Stimulated activated CD8-positive, alpha-beta memory T cell treated with anti-CD3 and anti-CD28 coated beads, Interleukin-2, amount 100 ng/mL, for 1 hour (primary cell): Measurements from ENCODE around the gene ACO2.

ENCODE experiments used
- DNase-seq, 2 donors: peaks; one replicate each; pipeline ENCODE4 v3.0.0-alpha.2; 2020; ENCODE audit warnings: low read depth in 2 of 2

The ACO2 gene

DNA sequence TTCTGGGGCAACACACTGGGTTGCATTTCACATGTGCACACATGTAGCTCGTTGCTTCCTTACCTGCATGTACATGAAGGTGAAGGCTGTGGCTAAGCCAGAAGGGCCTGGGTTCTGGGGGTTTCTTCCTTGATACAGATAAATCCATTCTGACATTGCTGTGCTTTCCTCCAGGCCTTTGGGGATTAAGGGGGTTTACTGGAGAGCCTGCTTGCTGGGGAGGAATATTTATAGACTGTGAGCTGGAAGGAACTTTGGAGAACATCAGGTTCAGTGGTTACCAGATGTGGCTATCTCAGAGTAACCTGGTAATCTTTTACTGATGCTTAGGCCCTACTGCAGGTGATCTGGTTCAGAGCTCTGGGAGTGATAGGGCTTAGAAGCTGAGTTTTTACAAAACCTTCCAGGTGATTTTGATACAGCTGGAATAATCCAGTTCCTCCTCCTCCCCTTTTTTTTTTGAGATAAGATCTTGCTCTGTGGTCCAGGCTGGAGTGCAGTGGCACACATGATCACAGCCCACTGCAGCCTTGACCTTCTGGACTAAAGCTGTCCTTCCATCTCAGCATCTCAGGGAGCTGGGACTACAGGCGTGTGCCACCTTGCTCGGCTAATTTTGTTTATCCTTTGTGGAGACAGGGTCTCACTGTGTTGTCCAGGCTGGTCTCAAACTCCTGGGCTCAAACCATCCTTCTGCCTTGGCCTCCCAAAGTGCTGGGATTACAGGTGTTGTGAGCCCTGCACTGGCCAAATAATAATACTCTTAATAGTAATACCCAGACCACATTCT is 19.9 kb downstream of the ACO2 start:
- DNase-seq, result no peak

DNA sequence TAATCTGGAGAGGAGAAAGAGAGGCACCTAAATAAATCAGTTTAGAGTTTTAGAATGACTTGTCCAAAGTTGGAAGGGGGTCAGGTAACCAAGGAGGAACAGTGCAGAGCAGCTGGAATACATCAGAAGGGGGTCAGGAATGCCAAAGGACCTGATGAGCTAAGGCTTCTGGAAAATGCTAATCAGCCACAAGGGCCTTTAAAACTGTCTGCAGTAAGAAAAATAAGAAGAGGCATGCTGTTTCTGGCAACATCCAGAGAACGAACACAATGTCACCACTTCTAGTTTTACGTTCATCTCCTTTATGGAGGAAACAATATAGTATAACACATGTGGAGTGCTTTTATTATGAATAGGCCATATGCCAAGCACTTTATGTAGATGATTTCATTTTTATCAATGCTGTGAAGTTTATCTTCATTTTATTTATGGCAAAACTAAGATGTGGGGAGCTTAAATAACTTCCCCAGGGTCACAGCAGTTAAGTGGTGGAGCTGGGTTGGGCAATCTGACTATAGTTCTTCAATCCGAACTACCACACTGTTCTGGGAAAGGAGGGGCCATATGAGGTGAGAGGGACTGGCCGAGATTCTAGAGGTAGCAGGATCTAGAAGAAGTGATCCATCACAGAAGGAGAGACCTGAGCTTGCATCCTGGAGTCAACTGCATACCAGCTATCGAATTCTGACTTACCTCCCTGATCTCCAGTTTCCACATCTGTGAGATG is 22.6 kb downstream of the ACO2 start:
- DNase-seq, result no peak

DNA sequence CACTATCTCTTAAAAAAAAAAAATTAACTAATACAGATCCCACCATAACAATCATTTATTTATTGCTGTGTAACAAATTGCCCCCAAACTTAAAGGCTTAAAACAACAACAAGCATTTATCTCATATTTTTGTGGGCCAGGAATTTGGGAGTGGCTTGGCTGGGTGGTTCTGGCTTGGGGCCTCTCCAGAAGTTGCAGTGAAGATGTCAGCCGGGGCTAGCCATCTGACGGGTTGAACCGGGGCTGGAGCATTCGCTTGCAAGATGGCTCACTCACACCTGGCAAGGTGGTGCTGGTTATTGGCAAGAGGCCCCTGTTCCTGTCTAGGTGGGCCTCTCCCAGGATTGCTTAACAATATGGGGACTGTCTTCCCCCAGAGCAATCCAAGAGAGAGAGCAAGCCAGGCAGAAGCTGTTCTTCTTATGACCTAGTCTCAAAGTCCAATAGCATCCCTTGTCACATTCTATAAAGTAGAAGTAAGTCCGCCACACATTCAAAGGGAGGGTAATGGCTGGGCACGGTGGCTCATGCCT is 29.5 kb downstream of the ACO2 start:
- DNase-seq, result no peak

DNA sequence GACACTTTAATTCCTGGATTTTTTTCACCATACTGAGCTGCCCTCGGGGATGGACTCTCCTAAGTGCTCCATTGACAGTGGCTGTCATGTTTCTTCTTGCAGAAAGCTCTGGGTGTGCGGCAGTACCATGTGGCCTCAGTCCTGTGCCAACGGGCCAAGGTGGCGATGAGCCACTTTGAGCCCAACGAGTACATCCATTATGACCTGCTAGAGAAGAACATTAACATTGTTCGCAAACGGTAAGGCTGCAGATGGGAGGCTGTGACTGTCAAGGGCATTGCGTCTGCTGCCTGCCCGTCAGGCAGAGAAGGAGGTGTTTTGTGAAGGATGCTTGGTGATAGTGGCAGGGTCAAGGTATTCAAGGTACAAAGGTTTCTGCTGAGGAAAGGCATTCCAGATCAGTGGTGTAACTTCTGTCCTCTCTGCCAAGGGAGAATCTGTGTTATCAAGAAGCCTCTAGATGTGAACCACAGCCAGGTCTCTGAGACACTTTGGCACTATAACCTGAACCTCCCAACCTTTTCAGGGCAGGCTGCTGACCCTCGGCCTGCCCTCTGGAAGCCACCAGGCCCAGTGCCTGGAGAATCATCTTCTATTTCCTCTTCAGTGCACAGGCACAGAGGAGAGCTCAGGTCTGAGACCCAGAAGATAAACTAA is 30.8 kb downstream of the ACO2 start:
- no peak for DNase-seq

DNA sequence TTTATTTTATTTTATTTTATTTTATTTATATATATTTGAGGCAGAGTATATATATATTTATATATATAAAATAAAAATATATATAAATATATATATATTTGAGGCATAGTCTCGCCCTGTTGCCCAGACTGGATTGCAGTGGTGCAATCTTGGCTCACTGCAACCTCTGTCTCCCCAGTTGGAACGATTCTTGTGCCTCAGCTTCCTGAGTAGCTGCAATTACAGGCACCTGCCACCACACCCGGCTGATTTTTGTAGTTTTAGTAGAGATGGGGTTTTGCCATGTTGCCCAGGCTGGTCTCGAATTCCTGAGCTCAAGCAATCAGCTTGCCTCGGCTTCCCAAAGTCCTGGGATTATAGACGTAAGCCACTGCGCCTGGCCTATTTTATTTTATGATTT is 31.4 kb downstream of the ACO2 start:
- DNase-seq, result no peak

DNA sequence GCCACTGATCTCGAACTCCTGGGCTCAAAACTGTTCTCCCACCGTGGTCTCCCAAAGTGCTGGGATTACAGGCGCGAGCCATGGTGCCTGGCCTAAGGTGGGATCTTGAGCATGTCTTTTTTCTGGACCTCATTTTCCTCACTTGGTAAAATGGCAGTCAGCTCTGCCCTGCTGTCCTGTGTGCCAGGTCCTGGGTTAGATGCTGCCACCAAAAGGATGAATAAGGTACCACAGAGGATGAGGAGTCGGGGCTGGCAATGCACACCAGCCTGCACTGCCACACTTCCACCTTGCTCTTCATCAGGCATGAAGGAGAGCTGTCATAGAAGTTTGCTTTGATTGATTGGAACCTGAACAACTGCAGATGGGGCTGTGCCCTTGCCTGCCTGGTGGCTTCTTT is 32.3 kb downstream of the ACO2 start:
- DNase-seq, result no peak

DNA sequence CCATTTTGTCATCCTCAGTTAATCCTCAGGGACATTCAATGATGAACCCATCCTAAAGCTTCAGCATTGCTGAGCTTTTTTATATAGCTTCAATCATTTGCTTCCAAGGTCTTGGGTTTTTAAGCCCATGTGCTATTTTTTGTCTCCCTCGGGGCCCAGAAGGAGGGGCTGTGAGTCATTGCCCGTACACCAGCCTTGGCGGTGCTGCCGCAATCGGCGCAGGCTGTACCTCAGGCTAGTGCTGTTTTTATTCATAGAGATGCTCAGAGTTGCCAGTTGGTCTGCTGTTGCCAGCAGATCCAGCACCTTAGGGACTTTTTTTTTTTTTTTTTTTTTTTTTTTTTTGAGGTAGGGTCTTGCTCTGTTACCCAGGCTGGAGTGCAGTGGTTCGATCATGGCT is 35.5 kb downstream of the ACO2 start:
- no peak for DNase-seq

DNA sequence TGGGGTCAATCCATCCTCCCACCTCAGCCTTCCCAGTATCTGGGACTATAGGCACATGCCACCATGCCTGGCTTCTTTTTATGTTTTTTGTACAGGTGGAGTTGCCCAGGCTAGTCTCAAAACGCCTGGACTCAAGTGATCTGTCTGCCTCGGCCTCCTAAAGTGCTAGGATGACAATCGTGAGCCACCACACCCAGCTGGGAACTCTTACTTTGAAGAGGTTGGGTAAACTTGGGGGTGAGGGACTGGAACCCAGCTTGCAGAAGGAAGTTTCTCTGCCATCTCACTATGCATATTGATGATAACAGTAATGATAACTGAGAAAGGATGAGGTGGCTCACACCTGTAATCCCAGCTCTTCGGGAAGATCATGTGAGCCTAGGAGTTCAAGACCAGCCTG is 35.9 kb downstream of the ACO2 start:
- no peak for DNase-seq

DNA sequence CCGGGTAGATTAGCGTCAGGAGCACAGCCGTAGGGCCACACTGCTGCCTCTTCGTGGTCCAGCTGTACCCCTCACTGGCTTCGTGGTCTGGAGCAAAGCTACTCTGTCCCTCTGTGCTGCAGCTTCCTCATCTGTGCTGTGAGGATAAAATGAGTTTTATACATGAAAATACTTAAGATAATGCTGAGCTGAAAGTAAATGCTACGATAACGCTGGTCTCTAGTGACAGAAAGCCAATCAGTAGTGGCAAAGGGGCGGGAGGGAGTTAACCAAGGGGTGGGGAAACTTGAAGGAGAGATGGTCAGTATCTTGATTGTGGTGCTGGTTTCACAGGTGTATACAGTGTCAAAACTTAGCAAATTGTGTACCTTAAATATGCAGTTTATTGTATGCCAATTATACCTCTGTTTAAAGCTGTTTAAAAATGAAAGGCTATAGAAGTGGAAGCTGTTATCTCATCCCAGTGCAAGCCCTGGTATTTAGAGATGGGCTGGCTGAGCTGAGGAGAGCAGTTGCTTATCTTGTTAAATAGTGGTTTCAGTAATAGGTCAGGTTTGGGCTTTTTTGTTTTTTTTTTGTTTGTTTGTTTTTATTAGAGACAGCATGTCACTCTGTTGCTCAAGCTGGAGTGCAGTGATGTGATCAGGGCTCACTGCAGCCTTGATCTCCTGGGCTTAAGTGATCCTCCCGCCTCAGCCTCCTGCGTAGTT is 36.7 kb downstream of the ACO2 start:
- no peak for DNase-seq

DNA sequence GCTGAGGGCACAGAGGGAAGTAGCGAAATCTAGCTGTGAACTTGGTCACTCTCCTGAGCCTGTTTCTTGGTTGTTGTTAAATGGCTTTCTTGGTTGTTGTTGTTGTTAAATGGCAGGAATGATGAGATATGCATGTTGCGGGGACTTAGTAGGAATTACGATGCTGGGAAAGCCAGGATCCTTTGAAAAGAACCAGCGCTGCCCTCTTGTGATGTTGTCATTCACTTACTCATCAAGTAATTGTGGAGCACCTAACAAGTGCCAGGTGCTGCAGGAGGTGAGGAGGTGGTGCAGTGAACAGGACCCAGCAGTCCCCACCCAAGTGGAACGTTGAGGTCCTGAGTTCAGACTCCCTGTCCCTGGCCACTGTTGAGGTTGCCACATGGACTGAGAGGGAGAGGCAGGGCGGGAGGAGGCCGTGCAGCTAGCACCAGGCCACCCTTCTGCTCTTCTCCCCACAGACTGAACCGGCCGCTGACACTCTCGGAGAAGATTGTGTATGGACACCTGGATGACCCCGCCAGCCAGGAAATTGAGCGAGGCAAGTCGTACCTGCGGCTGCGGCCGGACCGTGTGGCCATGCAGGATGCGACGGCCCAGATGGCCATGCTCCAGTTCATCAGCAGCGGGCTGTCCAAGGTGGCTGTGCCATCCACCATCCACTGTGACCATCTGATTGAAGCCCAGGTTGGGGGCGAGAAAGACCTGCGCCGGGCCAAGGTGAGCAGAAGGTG is 38.6 kb downstream of the ACO2 start:
- DNase-seq, result no peak

DNA sequence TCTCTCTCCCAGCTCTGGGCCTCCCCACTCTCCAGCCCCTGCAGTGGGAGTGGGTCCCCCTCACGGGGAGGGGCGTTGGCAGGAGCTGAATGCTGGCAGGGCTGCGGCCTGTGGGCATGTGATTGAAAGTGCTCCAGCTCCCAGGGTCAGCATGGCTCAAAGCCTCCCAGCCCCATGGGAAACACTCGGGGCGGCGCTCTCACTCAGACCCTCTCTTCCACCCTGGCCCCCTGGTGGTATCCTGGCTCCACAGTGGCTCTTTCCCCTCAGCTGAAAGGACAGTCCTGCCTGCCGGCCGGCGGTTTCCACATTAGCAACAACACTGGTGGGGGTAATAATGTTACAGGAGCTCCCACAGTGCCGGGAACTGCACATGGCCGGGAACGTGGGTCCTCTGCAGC is 39.9 kb downstream of the ACO2 start:
- no peak for DNase-seq

DNA sequence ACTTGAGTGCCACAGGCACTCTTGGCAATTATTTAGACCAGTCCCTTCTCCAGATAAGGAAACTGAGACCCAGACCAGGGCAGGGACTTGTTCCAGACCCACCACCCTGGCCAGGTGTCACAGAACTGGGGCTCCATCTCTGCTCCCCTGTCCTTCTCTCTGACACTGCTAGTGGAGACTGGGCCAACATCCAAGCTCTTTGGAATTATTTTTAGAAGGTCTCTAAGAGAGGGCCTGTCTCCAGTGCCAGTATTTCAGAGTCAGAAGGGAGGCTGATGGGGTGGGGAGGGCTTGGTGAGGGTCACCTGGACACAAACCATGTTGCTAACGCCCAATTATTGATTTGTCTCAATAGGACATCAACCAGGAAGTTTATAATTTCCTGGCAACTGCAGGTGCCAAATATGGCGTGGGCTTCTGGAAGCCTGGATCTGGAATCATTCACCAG is 42.6 kb downstream of the ACO2 start:
- no peak for DNase-seq

DNA sequence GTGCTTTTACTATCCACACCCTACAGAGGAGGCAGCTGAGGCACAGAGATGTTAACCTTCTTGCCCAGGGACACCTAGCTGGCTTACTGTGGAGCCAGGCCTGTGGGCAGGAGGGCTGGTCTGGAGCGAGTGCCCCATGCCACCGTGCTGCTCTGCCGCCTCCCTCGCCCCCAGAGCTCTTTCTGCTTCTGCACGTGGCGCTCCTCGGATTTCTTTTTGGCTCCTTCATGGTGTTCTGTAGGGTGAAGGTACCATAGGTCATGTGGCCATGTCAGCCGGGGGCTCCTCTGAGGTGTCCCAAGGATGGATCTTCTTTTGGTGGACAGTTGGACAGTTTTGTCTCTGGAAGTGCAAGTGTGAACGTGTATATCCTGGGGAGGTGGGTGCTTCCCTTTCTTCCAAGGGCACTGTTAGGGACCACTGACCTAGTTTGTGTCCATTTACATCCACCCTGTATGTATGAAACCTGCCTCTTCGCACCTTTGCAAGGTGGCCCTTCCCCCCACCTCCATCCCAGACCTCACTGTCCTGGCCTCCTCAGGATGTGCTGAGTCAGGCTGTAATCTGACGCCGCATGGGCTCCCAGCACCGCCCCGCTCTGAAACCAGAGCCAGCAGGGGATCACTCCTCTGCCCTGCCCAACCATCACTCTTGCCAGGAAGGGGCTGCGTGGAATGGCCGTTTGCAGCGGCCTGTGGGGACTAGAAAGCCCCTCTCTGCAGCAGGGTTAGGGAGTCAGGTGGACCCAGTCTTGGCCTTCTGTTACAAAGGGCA is 43.7 kb downstream of the ACO2 start:
- no peak for DNase-seq

DNA sequence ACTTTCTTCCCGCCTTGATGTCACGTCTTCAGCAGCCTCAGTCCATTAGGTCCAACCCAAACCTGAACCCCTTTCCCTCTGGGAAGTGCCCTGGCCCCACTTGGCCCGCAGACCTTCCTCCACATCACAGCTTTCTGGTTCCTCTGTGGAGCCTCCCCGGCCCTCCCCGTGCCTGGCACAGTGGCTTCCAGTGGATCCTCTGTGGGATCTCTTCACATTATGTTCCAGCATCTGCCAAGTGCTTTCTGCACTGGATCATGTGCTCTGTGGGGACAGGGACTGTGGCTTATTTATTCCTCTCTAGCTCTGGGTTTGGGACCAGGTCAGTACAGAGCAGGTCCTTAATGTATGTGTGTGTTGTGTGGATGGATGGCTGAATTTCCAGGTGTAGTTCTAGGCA is 44.5 kb downstream of the ACO2 start:
- no peak for DNase-seq

DNA sequence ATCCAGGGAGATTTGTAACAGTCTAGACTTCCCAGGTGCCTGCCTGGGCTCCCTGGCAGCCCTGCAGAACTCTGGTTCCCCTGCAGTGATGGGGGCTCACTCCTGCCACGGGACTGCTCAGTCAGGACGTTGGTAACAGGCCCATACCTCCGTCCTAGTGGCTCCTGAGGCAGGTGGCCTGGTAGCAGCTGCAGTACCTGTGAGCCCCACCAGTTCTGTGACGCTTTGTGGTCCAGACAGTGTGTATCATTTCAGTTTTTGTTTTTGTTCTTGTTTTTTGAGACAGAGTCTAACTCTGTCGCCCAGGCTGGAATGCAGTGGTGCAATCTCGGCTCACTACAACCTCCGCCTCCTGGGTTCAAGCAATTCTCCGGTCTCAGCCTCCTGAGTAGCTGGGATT is 47.5 kb downstream of the ACO2 start:
- DNase-seq, result no peak

DNA sequence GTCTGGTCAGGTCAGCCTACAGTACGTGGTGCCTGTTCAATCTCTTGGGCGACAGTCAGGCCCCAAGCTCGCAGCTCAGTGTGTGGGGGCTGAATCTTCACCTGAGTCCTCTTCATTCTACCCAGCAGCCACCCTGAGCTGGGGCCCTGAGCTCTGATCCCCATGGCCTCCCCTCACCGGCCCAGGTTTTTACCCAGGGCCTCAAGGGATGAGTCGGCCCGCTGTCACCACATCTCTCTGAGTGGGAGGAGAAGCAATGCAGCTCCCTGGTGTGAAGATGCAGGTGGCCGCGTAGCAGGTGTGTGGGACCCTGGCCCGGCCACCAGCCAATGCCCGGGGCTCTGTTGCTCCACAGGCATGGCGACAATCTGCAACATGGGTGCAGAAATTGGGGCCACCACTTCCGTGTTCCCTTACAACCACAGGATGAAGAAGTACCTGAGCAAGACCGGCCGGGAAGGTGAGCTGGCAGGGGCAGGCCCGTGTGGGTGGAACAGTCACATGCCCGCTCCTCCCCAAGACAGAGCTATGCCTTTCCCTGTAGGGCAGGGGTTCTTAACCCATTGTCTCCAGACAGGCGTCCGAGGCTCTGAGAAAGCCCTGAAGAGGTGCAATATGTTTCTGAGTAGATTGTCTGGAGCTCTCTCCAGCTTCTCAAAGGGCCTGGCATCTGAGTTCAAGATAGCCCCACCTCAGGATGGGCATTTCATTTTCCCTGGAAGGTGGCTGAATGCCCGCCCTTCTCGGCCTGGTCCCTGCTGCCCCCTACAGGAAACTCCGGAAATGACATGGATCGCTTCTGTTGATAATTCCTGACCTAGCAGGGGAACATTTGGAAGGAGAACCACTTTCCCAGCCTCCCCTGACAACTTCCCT is 48.5 kb downstream of the ACO2 start:
- no peak for DNase-seq

DNA sequence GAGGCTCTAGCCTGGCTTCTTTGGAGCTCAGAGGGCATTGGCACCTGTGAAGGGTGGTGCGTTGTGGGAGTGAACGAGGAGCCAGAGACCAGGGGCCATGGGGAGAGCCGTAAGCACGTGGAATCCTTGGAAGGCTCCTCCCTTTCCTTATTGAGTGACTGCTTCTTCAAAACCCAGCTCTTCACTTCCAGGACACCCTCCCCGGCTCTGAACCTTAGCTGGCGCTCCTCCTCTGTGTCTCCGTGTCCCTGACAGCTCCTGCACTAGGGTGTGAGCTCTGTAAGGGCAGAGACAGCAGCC is 49.1 kb downstream of the ACO2 start:
- no peak for DNase-seq

DNA sequence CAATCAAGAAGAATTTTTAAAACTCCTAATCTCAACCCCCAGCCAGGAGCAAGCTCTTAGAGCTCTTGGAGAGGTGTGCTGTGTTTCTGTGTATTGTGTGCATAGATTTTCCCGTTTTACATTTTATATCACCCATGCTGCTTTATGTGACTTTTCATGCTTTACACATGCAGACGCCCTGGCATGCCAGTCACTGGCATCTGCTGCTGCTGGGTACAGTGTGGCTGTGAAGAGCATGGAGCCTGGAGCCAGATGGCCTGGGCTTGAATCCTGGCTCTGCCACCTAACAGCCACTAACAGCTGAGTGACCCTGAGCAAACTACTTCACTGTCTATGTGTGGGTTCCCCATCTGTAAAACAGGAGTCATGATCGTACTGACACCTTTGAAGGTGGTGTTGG is 52.2 kb downstream of the ACO2 start:
- DNase-seq, result no peak

DNA sequence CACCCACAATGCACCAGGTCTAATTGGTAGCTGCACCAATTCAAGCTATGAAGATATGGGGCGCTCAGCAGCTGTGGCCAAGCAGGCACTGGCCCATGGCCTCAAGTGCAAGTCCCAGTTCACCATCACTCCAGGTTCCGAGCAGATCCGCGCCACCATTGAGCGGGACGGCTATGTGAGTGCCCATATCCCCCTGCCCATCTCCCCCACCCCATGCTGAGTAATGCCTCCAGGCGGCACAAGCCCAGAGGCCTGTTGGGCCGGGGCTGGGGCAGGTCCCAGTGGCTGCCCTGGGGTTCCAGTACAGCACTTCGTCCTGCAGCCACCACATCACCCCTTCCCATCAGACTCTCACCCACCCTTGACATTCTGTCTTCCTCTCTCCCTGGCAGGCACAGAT is 53.9 kb downstream of the ACO2 start:
- DNase-seq, result no peak
